Measurements from ENCODE around the gene MRPS23. TPM values are rescaled to one million over a fixed set of nuclear protein-coding genes. Genes with fewer than 3 reads are reported as not detected.

The MRPS23 gene
- total and polyA plus RNA-seq, 2 of the 13 experiments (the other 11 are each of a cell fraction or from before 2014, with no cell fraction given): 63.2 to 181 TPM

GRCh38 chr17:57834146-57834741 is 15.6 kb downstream of the MRPS23 start (continued):
- TF ChIP-seq, protein P1, sequence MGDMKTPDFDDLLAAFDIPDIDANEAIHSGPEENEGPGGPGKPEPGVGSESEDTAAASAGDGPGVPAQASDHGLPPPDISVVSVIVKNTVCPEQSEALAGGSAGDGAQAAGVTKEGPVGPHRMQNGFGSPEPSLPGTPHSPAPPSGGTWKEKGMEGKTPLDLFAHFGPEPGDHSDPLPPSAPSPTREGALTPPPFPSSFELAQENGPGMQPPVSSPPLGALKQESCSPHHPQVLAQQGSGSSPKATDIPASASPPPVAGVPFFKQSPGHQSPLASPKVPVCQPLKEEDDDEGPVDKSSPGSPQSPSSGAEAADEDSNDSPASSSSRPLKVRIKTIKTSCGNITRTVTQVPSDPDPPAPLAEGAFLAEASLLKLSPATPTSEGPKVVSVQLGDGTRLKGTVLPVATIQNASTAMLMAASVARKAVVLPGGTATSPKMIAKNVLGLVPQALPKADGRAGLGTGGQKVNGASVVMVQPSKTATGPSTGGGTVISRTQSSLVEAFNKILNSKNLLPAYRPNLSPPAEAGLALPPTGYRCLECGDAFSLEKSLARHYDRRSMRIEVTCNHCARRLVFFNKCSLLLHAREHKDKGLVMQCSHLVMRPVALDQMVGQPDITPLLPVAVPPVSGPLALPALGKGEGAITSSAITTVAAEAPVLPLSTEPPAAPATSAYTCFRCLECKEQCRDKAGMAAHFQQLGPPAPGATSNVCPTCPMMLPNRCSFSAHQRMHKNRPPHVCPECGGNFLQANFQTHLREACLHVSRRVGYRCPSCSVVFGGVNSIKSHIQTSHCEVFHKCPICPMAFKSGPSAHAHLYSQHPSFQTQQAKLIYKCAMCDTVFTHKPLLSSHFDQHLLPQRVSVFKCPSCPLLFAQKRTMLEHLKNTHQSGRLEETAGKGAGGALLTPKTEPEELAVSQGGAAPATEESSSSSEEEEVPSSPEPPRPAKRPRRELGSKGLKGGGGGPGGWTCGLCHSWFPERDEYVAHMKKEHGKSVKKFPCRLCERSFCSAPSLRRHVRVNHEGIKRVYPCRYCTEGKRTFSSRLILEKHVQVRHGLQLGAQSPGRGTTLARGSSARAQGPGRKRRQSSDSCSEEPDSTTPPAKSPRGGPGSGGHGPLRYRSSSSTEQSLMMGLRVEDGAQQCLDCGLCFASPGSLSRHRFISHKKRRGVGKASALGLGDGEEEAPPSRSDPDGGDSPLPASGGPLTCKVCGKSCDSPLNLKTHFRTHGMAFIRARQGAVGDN (CRISPR knock-in tag; IDR thresholded peaks at IDR 0.05): peak; percentile 47
- TF ChIP-seq ZBTB7A (CRISPR knock-in tag; IDR thresholded peaks at IDR 0.05): no peak
- no peak for TF ChIP-seq FOXJ3 (CRISPR knock-in tag; IDR thresholded peaks at IDR 0.05; ENCODE audit: borderline replicate concordance)
- no peak for TF ChIP-seq IRF9 (CRISPR knock-in tag; IDR thresholded peaks at IDR 0.05; ENCODE audit: borderline replicate concordance)
- no peak for TF ChIP-seq BRCA1 (CRISPR knock-in tag; IDR thresholded peaks at IDR 0.05)
- no peak for TF ChIP-seq GTF2F1 (IDR thresholded peaks at IDR 0.05; ENCODE audit: low read length)
- 0 out of 2 replicates have a peak, but pooled peaks have one; percentile 15 for TF ChIP-seq CCDC6 (CRISPR knock-in tag; IDR thresholded peaks at IDR 0.05)
- TF ChIP-seq, protein P2, sequence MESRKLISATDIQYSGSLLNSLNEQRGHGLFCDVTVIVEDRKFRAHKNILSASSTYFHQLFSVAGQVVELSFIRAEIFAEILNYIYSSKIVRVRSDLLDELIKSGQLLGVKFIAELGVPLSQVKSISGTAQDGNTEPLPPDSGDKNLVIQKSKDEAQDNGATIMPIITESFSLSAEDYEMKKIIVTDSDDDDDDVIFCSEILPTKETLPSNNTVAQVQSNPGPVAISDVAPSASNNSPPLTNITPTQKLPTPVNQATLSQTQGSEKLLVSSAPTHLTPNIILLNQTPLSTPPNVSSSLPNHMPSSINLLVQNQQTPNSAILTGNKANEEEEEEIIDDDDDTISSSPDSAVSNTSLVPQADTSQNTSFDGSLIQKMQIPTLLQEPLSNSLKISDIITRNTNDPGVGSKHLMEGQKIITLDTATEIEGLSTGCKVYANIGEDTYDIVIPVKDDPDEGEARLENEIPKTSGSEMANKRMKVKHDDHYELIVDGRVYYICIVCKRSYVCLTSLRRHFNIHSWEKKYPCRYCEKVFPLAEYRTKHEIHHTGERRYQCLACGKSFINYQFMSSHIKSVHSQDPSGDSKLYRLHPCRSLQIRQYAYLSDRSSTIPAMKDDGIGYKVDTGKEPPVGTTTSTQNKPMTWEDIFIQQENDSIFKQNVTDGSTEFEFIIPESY (CRISPR knock-in tag; IDR thresholded peaks at IDR 0.05): peak; percentile 93
- no peak for TF ChIP-seq POLR2AphosphoS2 (IDR thresholded peaks at IDR 0.05; ENCODE audit: low read depth, low read length)
- TF ChIP-seq KAT2B (IDR thresholded peaks at IDR 0.05; ENCODE audit: borderline replicate concordance, low read depth, low read length): no peak
- no peak for TF ChIP-seq ZNF124 (CRISPR knock-in tag; IDR thresholded peaks at IDR 0.05)
- no peak for TF ChIP-seq ZC3H13 (CRISPR knock-in tag; IDR thresholded peaks at IDR 0.05)
- TF ChIP-seq NR2F1 (CRISPR knock-in tag; IDR thresholded peaks at IDR 0.05): no peak
- no peak for TF ChIP-seq ZNF841 (CRISPR knock-in tag; IDR thresholded peaks at IDR 0.05; ENCODE audit: borderline replicate concordance)
- no peak for TF ChIP-seq KDM6A (CRISPR knock-in tag; IDR thresholded peaks at IDR 0.05; ENCODE audit: low read depth)
- no peak for TF ChIP-seq ZBTB39 (CRISPR knock-in tag; IDR thresholded peaks at IDR 0.05)
- TF ChIP-seq MYNN (CRISPR knock-in tag; IDR thresholded peaks at IDR 0.05; ENCODE audit: low read depth): no peak
- TF ChIP-seq EHMT2 (IDR thresholded peaks at IDR 0.05; ENCODE audit: borderline replicate concordance, low read depth, low read length): no peak
- no peak for TF ChIP-seq ATF6 (CRISPR knock-in tag; conservative IDR thresholded peaks at IDR 0.05)

All from HepG2 (cell line).